Neural cell (in vitro differentiated cells): Measurements from ENCODE around the gene ICAM2. TPM values are rescaled to one million over a fixed set of nuclear protein-coding genes. Genes with fewer than 3 reads are reported as not detected.

Experiments
- H2AFZ ChIP-seq: fragments of 200-600, 300-800 bp; sonication (generic), shearing (Covaris generic); 2 replicates; pipeline ENCODE4 v1.6.0; 2014; ENCODE audit warnings: low read depth, mild to moderate bottlenecking, antibody characterized with exemption, low read length, moderate library complexity
- H3F3A ChIP-seq: fragments of 200-600 bp; shearing (Covaris generic); 2 replicates; pipeline ENCODE4 v1.6.1; 2016; ENCODE audit warnings: mild to moderate bottlenecking, moderate library complexity, mixed read lengths, antibody characterized with exemption, low read length; ENCODE audit not compliant: insufficient read depth, poor library complexity, severe bottlenecking
- H3K27ac ChIP-seq: fragments of 200-600, 300-800 bp; sonication (generic), shearing (Covaris generic); 2 replicates; pipeline ENCODE4 v1.5.1; 2014; ENCODE audit warnings: mild to moderate bottlenecking, low read length, moderate library complexity
- H3K27me3 ChIP-seq: fragments of 300-800, 200-600 bp; sonication (generic), shearing (Covaris generic); 2 replicates; pipeline ENCODE4 v1.6.0; 2014; ENCODE audit warnings: mild to moderate bottlenecking, low read depth, low read length, moderate library complexity; ENCODE audit not compliant: insufficient read depth
- H3K36me3 ChIP-seq: fragments of 300-800, 200-600 bp; sonication (generic), shearing (Covaris generic); 2 replicates; pipeline ENCODE4 v1.5.1; 2014; ENCODE audit warnings: mild to moderate bottlenecking, antibody characterized with exemption, low read length, moderate library complexity; ENCODE audit not compliant: insufficient read depth
- H3K4me2 ChIP-seq: fragments of 300-800, 200-600 bp; sonication (generic), shearing (Covaris generic); 2 replicates; pipeline ENCODE4 v1.6.0; 2014; ENCODE audit warnings: mild to moderate bottlenecking, low read length
- H3K4me3 ChIP-seq: fragments of 300-800, 200-600 bp; sonication (generic), shearing (Covaris generic); 2 replicates; pipeline ENCODE4 v1.5.1; 2014; ENCODE audit warnings: mild to moderate bottlenecking, low read length, moderate library complexity
- H3K79me2 ChIP-seq: fragments of 200-600 bp; shearing (Covaris generic); replicated peaks from 2 replicates; pipeline ENCODE4 v1.6.0; 2014; ENCODE audit warnings: mild to moderate bottlenecking, low read length, moderate library complexity; ENCODE audit not compliant: insufficient read depth
- H3K9ac ChIP-seq: fragments of 300-800, 200-600 bp; sonication (generic), shearing (Covaris generic); 2 replicates; pipeline ENCODE4 v1.6.1; 2016; ENCODE audit warnings: mild to moderate bottlenecking, low read length, mixed read lengths
- H3K9me2 ChIP-seq: fragments of 200-600 bp; shearing (Covaris generic); 2 replicates; pipeline ENCODE4 v1.6.1; 2016; ENCODE audit warnings: mild to moderate bottlenecking, low read length, mixed read lengths; ENCODE audit not compliant: insufficient read depth
- H3K9me3 ChIP-seq: fragments of 200-600, 300-800 bp; sonication (generic), shearing (Covaris generic); 2 replicates; pipeline ENCODE4 v1.6.1; 2016; ENCODE audit warnings: mild to moderate bottlenecking, mixed run types, low read length, moderate library complexity, mixed read lengths
- H4K20me1 ChIP-seq: fragments of 200-600 bp; shearing (Covaris generic); 2 replicates; pipeline ENCODE4 v1.6.1; 2016; ENCODE audit warnings: mild to moderate bottlenecking, mixed run types; ENCODE audit not compliant: insufficient read depth
- EP300 ChIP-seq: fragments of 450-650 bp; conservative IDR thresholded peaks from 2 replicates; pipeline ENCODE4 v1.6.1; 2014; ENCODE audit warnings: antibody characterized with exemption, mild to moderate bottlenecking, moderate library complexity; ENCODE audit not compliant: poor library complexity, severe bottlenecking
- EZH2 ChIP-seq: fragments of 200-600, 300-800 bp; shearing (Covaris generic), sonication (generic); IDR thresholded peaks from 2 replicates; pipeline ENCODE4 v1.6.1; 2014; ENCODE audit warnings: antibody characterized with exemption, low read length, borderline replicate concordance, mild to moderate bottlenecking; ENCODE audit not compliant: insufficient read depth, poor library complexity, severe bottlenecking
- MXI1 ChIP-seq: fragments of 450-650 bp; conservative IDR thresholded peaks from 2 replicates; pipeline ENCODE4 v1.6.1; 2014; ENCODE audit warnings: antibody characterized with exemption, mild to moderate bottlenecking; ENCODE audit not compliant: poor library complexity, severe bottlenecking
- POLR2AphosphoS5 ChIP-seq: IDR thresholded peaks from 2 replicates; pipeline ENCODE4 v1.6.1; 2012
- RAD21 ChIP-seq: fragments of 450-650 bp; conservative IDR thresholded peaks from 2 replicates; pipeline ENCODE4 v1.6.1; 2014; ENCODE audit warnings: antibody characterized with exemption, mild to moderate bottlenecking, moderate library complexity
- SMC3 ChIP-seq: fragments of 450-650 bp; conservative IDR thresholded peaks from 2 replicates; pipeline ENCODE4 v1.6.1; 2014; ENCODE audit warnings: antibody characterized with exemption, mild to moderate bottlenecking, moderate library complexity; ENCODE audit not compliant: poor library complexity
- TAF1 ChIP-seq: IDR thresholded peaks from 2 replicates; pipeline ENCODE4 v1.6.1; 2012; ENCODE audit warnings: low read depth
- polyA plus RNA-seq: library from polyadenylated mRNA; depleted of rRNA; stranded (reverse); fragments of >200 nt; gene quantifications from 2 replicates; pipeline ENCODE4 v1.2.3, GENCODE V29; 2014
- TF ChIP-seq, protein P1 (sequence below): IDR thresholded peaks from 2 replicates; pipeline ENCODE4 v1.6.1; 2012; ENCODE audit warnings: borderline replicate concordance
- TF ChIP-seq, protein P2 (sequence below): fragments of 450-650 bp; IDR thresholded peaks from 2 replicates; pipeline ENCODE4 v1.5.1; 2014; ENCODE audit warnings: antibody characterized with exemption, mild to moderate bottlenecking, moderate library complexity; ENCODE audit not compliant: poor library complexity, severe bottlenecking

ICAM2 gene
- polyA plus RNA-seq, 1 donor from 2014 or later = not detected

DNA sequence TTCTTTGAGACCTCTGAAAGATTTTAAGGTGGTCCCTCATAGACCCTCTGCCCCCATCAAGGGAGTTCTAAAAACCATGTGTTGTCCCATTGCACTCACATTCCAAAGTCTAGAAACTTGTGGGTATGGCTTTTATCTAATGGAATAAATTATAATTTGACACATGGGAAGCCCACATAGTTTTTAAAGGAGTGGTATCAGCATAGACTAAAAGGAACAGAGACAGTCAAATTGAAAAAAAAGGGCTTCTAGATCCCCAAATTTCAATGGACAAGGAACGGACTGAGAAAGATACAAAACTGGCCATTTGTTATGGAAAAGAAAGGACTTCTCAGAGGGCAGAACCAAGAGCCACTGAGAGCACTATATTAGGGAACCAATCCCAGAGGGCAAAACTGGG lies 48.7 kb upstream of the ICAM2 start:
- Histone ChIP-seq H3K27ac (no peak overlapping the region), H3K9me3 (peaks cover 8% of the 10 kb centered on the region), H3K4me3 (no peak overlapping the region), H3K36me3 (peaks cover 14% of the 10 kb centered on the region), H3K9me2 (no peaks in the 10 kb centered on the region), H4K20me1 (no peaks in the 10 kb centered on the region), H3F3A (no peaks in the 10 kb centered on the region), H3K4me2 (no peak overlapping the region), H3K9ac (no peak overlapping the region), H3K79me2 (no peaks in the 10 kb centered on the region), H3K27me3 (no peaks in the 10 kb centered on the region), H2AFZ (no peak overlapping the region)
- TF ChIP-seq EZH2 = no peak
- TF ChIP-seq, protein P1, sequence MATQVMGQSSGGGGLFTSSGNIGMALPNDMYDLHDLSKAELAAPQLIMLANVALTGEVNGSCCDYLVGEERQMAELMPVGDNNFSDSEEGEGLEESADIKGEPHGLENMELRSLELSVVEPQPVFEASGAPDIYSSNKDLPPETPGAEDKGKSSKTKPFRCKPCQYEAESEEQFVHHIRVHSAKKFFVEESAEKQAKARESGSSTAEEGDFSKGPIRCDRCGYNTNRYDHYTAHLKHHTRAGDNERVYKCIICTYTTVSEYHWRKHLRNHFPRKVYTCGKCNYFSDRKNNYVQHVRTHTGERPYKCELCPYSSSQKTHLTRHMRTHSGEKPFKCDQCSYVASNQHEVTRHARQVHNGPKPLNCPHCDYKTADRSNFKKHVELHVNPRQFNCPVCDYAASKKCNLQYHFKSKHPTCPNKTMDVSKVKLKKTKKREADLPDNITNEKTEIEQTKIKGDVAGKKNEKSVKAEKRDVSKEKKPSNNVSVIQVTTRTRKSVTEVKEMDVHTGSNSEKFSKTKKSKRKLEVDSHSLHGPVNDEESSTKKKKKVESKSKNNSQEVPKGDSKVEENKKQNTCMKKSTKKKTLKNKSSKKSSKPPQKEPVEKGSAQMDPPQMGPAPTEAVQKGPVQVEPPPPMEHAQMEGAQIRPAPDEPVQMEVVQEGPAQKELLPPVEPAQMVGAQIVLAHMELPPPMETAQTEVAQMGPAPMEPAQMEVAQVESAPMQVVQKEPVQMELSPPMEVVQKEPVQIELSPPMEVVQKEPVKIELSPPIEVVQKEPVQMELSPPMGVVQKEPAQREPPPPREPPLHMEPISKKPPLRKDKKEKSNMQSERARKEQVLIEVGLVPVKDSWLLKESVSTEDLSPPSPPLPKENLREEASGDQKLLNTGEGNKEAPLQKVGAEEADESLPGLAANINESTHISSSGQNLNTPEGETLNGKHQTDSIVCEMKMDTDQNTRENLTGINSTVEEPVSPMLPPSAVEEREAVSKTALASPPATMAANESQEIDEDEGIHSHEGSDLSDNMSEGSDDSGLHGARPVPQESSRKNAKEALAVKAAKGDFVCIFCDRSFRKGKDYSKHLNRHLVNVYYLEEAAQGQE = no peak
- no peak for TF ChIP-seq TAF1
- TF ChIP-seq EP300 = no peak
- no peak for TF ChIP-seq MXI1
- TF ChIP-seq, protein P2, sequence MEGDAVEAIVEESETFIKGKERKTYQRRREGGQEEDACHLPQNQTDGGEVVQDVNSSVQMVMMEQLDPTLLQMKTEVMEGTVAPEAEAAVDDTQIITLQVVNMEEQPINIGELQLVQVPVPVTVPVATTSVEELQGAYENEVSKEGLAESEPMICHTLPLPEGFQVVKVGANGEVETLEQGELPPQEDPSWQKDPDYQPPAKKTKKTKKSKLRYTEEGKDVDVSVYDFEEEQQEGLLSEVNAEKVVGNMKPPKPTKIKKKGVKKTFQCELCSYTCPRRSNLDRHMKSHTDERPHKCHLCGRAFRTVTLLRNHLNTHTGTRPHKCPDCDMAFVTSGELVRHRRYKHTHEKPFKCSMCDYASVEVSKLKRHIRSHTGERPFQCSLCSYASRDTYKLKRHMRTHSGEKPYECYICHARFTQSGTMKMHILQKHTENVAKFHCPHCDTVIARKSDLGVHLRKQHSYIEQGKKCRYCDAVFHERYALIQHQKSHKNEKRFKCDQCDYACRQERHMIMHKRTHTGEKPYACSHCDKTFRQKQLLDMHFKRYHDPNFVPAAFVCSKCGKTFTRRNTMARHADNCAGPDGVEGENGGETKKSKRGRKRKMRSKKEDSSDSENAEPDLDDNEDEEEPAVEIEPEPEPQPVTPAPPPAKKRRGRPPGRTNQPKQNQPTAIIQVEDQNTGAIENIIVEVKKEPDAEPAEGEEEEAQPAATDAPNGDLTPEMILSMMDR = no peak
- TF ChIP-seq SMC3 = no peak
- TF ChIP-seq POLR2AphosphoS5 = no peak
- TF ChIP-seq RAD21 = no peak

DNA sequence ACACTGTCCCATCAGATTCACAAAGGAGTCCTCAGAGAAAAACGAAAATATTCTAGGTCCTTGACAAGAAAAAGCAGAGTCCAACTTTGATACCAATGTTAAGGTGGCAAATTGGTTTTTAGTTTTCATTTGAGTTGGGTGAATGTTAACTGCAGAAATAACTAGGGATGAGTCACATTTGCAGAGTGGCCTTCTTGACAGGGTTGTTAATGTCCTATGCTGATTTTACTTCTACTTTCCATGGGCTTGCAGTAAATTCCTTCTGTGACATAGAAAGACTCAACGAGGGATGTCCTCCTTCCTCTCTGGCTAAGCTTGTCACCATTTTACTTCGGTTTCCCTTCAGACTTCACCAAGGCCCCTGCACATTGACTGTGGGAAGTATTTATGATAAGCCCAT lies 47.2 kb upstream of the ICAM2 start:
- Histone ChIP-seq H3K36me3 (peaks cover 14% of the 10 kb centered on the region), H3K79me2 (no peaks in the 10 kb centered on the region), H3K9me2 (no peaks in the 10 kb centered on the region), H3K4me2 (no peak overlapping the region), H4K20me1 (no peaks in the 10 kb centered on the region), H3K27me3 (no peaks in the 10 kb centered on the region), H3K9me3 (peaks cover 8% of the 10 kb centered on the region), H3K27ac (no peak overlapping the region), H2AFZ (no peak overlapping the region), H3K4me3 (no peak overlapping the region), H3K9ac (no peak overlapping the region), H3F3A (no peaks in the 10 kb centered on the region)
- TF ChIP-seq TAF1 = no peak
- no peak for TF ChIP-seq POLR2AphosphoS5
- TF ChIP-seq EZH2 = no peak
- TF ChIP-seq RAD21 = no peak
- TF ChIP-seq, protein P2 = no peak
- no peak for TF ChIP-seq EP300
- TF ChIP-seq, protein P1 = no peak
- TF ChIP-seq SMC3 = no peak
- no peak for TF ChIP-seq MXI1
